Measurements from ENCODE around the gene CSMD2. TPM values are rescaled to one million over a fixed set of nuclear protein-coding genes. Genes with fewer than 3 reads are reported as not detected.

The CSMD2 gene
- polyA plus RNA-seq, 1 of the 3 experiments (the other 2 are of a cell fraction), result not detected

- Histone ChIP-seq H2AFZ (ENCODE audit: low read depth) (no peak overlapping the region), H3K9me2 (no peaks in the 10 kb centered on the region), H3K36me3 (replicated peaks in 1 of 2; ENCODE audit: control insufficient read depth in 1 of 2, insufficient read depth in 2 of 2, low read length in 1 of 2) (no peaks in the 10 kb centered on the region), H3K4me1 (ENCODE audit: control insufficient read depth in 1 of 2, insufficient read depth in 2 of 2, low read depth in 1 of 2, low read length in 1 of 2) (no peaks in the 10 kb centered on the region), H3K79me2 (ENCODE audit: insufficient read depth) (no peaks in the 10 kb centered on the region), H3K9ac (no peak overlapping the region), H3K9me3 (no peaks in the 10 kb centered on the region), H4K20me1 (ENCODE audit: insufficient read depth) (no peaks in the 10 kb centered on the region), H3K27ac (ENCODE audit: low read depth in 2 of 2, low read length in 1 of 2) (no peak overlapping the region), H3F3A (replicated peaks; ENCODE audit: insufficient read depth) (no peaks in the 10 kb centered on the region), H3K27me3 (ENCODE audit: insufficient read depth) (no peaks in the 10 kb centered on the region), H3K4me2 (no peak overlapping the region), H3K4me3 (ENCODE audit: low read depth in 2 of 2, low read length in 1 of 2) (no peak overlapping the region)
- no peak for DNase-seq
- POLR2A ChIA-PET, result no interaction called here
- TF ChIP-seq IRF3 (IDR thresholded peaks at IDR 0.05; ENCODE audit: low read depth, low read length), result no peak
- TF ChIP-seq SIN3A (IDR thresholded peaks at IDR 0.05; ENCODE audit: borderline replicate concordance, low read depth, low read length), result no peak
- no peak for TF ChIP-seq RFX5 (IDR thresholded peaks at IDR 0.05; ENCODE audit: low read length)
- TF ChIP-seq MXI1 (IDR thresholded peaks at IDR 0.05; ENCODE audit: low read depth, low read length), result no peak
- no peak for TF ChIP-seq EP300 (IDR thresholded peaks at IDR 0.05; ENCODE audit: borderline replicate concordance in 1 of 2, low read depth in 1 of 2, low read length in 1 of 2)
- no peak for TF ChIP-seq NFIC (IDR thresholded peaks at IDR 0.05; ENCODE audit: borderline replicate concordance)
- no peak for TF ChIP-seq MEF2A (IDR thresholded peaks at IDR 0.05; ENCODE audit: borderline replicate concordance, low read depth)
- no peak for TF ChIP-seq USF2 (IDR thresholded peaks at IDR 0.05; ENCODE audit: borderline replicate concordance, low read depth, low read length)
- no peak for TF ChIP-seq CTCF (IDR thresholded peaks at IDR 0.05)
- TF ChIP-seq MAX (IDR thresholded peaks at IDR 0.05; ENCODE audit: low read depth), result no peak
- TF ChIP-seq RXRA (IDR thresholded peaks at IDR 0.05; ENCODE audit: borderline replicate concordance, low read depth), result no peak
- TF ChIP-seq TCF12 (IDR thresholded peaks at IDR 0.05), result no peak
- no peak for TF ChIP-seq POLR2AphosphoS5 (IDR thresholded peaks at IDR 0.05; ENCODE audit: low read depth, low read length)
- TF ChIP-seq RCOR1 (IDR thresholded peaks at IDR 0.05; ENCODE audit: low read length), result no peak
- TF ChIP-seq YY1 (IDR thresholded peaks at IDR 0.05; ENCODE audit: low read depth), result no peak
- TF ChIP-seq ZBTB33 (IDR thresholded peaks at IDR 0.05; ENCODE audit: borderline replicate concordance, low read depth), result no peak
- no peak for TF ChIP-seq REST (IDR thresholded peaks at IDR 0.05; ENCODE audit: low read depth, low read length)
- CTCF ChIA-PET, result interaction anchor here (0.6 kb wide), 1 partner anchor 200 kb away, joined by 3 read pairs; no protein-coding TSS in a partner anchor
- WGBS (ENCODE audit: low lambda C conversion rate), result 13% methylated on average over 2 of the region's 2 CpGs
These were observed 157.3 kb downstream of the CSMD2 start for GRCh38 chr1:34007760-34008159.
